GM10248 (cell line): Measurements from ENCODE around the gene HTR3D.
"Not testable (repeated sequence)": the region's sequence is repeated elsewhere in the genome, so short reads cannot be mapped to it uniquely, and the experiment has no call there.

ENCODE experiments used
- CTCF ChIA-PET: fragments of 300-600 bp; sonication (Branson Sonifier 250); formaldehyde crosslinking; extraction: SDS; loops from one replicate; lab custom pipeline; 2021; ENCODE audit warnings: antibody characterized with exemption; lab: Yijun Ruan, JAX
- POLR2A ChIA-PET: fragments of 350-650 bp; sonication (Branson Sonifier 250); formaldehyde crosslinking; extraction: SDS; loops from one replicate; lab custom pipeline; 2020; ENCODE audit warnings: antibody characterized with exemption; lab: Yijun Ruan, JAX
- DNase-seq: peaks from one replicate; pipeline ENCODE4 v3.0.0; 2012; ENCODE audit errors: extremely low spot score
- CTCF ChIP-seq: IDR thresholded peaks from 2 replicates; pipeline ENCODE4 v1.5.1; 2012; ENCODE audit warnings: mild to moderate bottlenecking, low read depth; ENCODE audit errors: extremely low read depth, missing control alignments, control extremely low read depth

The HTR3D gene

GRCh38 chr3:184029443-184029842, 2.1 kb upstream of the HTR3D start:
- CTCF ChIA-PET: interaction anchor here (1.2 kb wide), 1 partner anchor 71 kb away, joined by 3 read pairs; no protein-coding TSS in a partner anchor
- POLR2A ChIA-PET: no interaction called here
- TF ChIP-seq CTCF: no peak
- DNase-seq: no peak

GRCh38 chr3:184030536-184030935, 1.0 kb upstream of the HTR3D start:
- TF ChIP-seq CTCF: no peak
- CTCF ChIA-PET: no interaction called here
- POLR2A ChIA-PET: no interaction called here
- DNase-seq: no peak

GRCh38 chr3:184037816-184038215, 6.3 kb downstream of the HTR3D start:
- CTCF ChIA-PET: no interaction called here
- POLR2A ChIA-PET: no interaction called here
- DNase-seq: no peak

GRCh38 chr3:184038307-184038706, 6.8 kb downstream of the HTR3D start:
- POLR2A ChIA-PET, DNase-seq, CTCF ChIA-PET: not testable (repeated sequence)

More at GRCh38 chr3:184037816-184038215, 6.3 kb downstream of the HTR3D start:
- no peak for TF ChIP-seq CTCF

- ChIA-PET POLR2A (no interaction called here), CTCF (interaction anchor here (1.0 to 1.2 kb wide), 2 partner anchors 21 to 144 kb away, joined by 3 to 5 read pairs; partner anchors contain the start of gene ABCC5)
- TF ChIP-seq CTCF: no peak
- no peak for DNase-seq
Measured at GRCh38 chr3:184039414-184039813, 7.9 kb downstream of the HTR3D start.

GRCh38 chr3:184040010-184040409, 8.5 kb downstream of the HTR3D start:
- CTCF ChIA-PET: interaction anchor here (1.0 to 1.2 kb wide), 2 partner anchors 22 to 144 kb away, joined by 3 to 5 read pairs; partner anchors contain the start of gene ABCC5
- no peak for DNase-seq
- no peak for TF ChIP-seq CTCF
- POLR2A ChIA-PET: no interaction called here

GRCh38 chr3:184042617-184043016, 11.1 kb downstream of the HTR3D start:
- DNase-seq: no peak
- TF ChIP-seq CTCF: no peak

More at GRCh38 chr3:184042617-184043016, 11.1 kb downstream of the HTR3D start:
- ChIA-PET CTCF (interaction anchor here (0.9 to 1.0 kb wide), 2 partner anchors 145 to 184 kb away, joined by 3 read pairs; no protein-coding TSS in a partner anchor), POLR2A (no interaction called here)
